Keratinocyte (primary cell): Measurements from ENCODE around the gene KIF21A.

ENCODE experiments used
- CTCF ChIP-seq, 3 experiments: IDR thresholded peaks in 1 of 3; conservative IDR thresholded peaks in 1 of 3; optimal IDR thresholded peaks in 1 of 3; 2 replicates in 2 of 3; 3 replicates in 1 of 3; pipeline versions ENCODE3 to v1.5.1; 2011; ENCODE audit warnings: low read length in 3 of 3, mild to moderate bottlenecking in 3 of 3, moderate library complexity in 2 of 3, control low read depth in 1 of 3, inconsistent platforms in 1 of 3; ENCODE audit not compliant: insufficient read depth in 2 of 3; ENCODE audit errors: extremely low read depth in 1 of 3
- EZH2 ChIP-seq: IDR thresholded peaks from one replicate; pipeline ENCODE4 v1.6.1; 2012; ENCODE audit warnings: inconsistent platforms, mild to moderate bottlenecking, low read length, moderate library complexity

- no peak for TF ChIP-seq CTCF (optimal IDR thresholded peaks at IDR 0.05 in 1 of 3, IDR thresholded peaks at IDR 0.05 in 1 of 3, conservative IDR thresholded peaks at IDR 0.05 in 1 of 3; ENCODE audit: extremely low read depth in 1 of 3, insufficient read depth in 2 of 3, low read length in 3 of 3)
- TF ChIP-seq EZH2, result no peak
These were observed 75.4 kb downstream of the KIF21A start for GRCh38 chr12:39367494-39367893.
